ENCODE data around the gene CCL8.

Gene CCL8

DNA sequence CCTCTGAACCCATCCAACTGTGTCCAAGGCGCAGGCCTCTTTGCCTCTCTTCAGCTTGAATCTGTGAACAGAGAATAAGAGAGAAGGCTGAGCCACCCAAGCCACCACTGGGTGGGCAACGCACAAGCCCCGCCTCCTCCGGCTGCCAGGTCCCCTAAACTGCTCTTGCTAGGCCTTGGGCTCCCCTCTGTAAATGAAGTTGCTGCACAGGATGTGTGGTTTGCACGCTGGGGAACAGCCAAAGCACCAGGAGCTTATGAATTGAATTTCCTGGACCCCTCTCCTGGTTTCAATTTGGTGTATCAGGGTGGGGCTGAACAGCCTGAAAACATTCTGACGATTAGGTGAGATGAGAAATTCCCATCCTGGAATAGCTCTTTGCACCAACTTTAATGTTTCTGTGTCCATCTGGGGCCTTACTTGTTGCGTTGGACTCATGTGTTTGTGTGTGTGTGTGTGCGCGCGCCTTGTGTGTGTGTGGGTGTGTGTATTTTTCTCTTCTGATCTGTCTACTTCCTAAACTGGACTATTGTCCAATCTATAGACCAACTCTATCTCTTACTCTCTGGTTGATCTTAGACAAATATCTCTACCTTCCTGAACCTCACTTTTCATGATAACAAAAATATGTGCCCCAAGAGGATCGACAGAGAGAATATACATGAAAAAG is 41.5 kb downstream of the CCL8 start:
- TF ChIP-seq, protein P1, sequence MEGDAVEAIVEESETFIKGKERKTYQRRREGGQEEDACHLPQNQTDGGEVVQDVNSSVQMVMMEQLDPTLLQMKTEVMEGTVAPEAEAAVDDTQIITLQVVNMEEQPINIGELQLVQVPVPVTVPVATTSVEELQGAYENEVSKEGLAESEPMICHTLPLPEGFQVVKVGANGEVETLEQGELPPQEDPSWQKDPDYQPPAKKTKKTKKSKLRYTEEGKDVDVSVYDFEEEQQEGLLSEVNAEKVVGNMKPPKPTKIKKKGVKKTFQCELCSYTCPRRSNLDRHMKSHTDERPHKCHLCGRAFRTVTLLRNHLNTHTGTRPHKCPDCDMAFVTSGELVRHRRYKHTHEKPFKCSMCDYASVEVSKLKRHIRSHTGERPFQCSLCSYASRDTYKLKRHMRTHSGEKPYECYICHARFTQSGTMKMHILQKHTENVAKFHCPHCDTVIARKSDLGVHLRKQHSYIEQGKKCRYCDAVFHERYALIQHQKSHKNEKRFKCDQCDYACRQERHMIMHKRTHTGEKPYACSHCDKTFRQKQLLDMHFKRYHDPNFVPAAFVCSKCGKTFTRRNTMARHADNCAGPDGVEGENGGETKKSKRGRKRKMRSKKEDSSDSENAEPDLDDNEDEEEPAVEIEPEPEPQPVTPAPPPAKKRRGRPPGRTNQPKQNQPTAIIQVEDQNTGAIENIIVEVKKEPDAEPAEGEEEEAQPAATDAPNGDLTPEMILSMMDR (conservative IDR thresholded peaks at IDR 0.05; ENCODE audit: low read length), result no peak
- no peak for TF ChIP-seq EZH2phosphoT487 (IDR thresholded peaks at IDR 0.05; ENCODE audit: borderline replicate concordance)
- Histone ChIP-seq H3K4me2 (ENCODE audit: low read depth, low read length, poor library complexity, severe bottlenecking) (peak overlapping the region; percentile 50), H3K79me2 (ENCODE audit: insufficient read depth, low read length) (no peaks in the 10 kb centered on the region), H3K27me3 (ENCODE audit: insufficient read depth, low read length, poor library complexity, severe bottlenecking) (no peaks in the 10 kb centered on the region), H3K9me2 (replicated peaks; ENCODE audit: low read depth, low read length) (no peaks in the 10 kb centered on the region), H2AFZ (ENCODE audit: low read length) (peak overlapping the region; percentile 11; the same call in 1 of the 2 replicates), H3K36me3 (ENCODE audit: insufficient read depth, low read length) (no peaks in the 10 kb centered on the region), H3F3A (ENCODE audit: low read depth) (peaks cover 10% of the 10 kb centered on the region), H3K9me3 (ENCODE audit: insufficient read depth, low read depth, low read length) (no peaks in the 10 kb centered on the region), H3K9ac (ENCODE audit: low read depth, low read length, poor library complexity, severe bottlenecking) (peak overlapping the region; percentile 61), H3K4me3 (ENCODE audit: low read length, poor library complexity, severe bottlenecking) (peak overlapping the region; percentile 34), H3K4me1 (ENCODE audit: insufficient read depth, low read length, poor library complexity, severe bottlenecking) (peaks cover 58% of the 10 kb centered on the region), H4K20me1 (ENCODE audit: insufficient read depth, low read length, poor library complexity, severe bottlenecking) (no peaks in the 10 kb centered on the region)

DNA sequence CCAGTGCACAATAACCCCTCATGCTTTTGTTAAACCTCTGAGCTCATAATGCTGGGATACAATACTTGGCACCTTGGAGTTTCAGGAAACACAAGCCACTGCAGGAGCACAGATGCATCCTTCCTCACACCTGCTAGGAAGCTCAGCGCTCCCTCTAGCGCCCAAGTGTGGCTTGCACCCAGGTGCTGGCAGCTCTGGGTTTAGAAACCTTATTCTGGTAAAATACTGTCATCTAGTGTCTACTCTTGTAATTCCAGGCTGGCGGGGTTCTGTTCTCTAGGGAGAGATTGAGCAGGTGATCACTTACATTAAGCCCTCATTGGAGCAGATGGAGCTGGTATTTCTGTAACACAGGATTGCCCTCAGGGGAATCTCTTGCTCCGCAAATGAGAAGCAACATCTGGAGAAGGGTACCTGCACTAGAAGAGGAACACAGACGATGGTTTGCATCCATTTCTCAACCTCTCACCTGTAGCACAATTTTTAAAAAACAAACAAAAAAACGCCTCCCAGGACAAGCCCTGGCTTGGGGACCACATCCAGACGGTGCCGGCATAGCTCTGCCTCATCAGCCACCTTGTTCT is 42.3 kb downstream of the CCL8 start:
- H4K20me1 ChIP-seq (ENCODE audit: insufficient read depth, low read length, poor library complexity, severe bottlenecking), result no peaks in the 10 kb centered on the region
- no peak for TF ChIP-seq EZH2phosphoT487 (IDR thresholded peaks at IDR 0.05; ENCODE audit: borderline replicate concordance)
- TF ChIP-seq, protein P1 (conservative IDR thresholded peaks at IDR 0.05; ENCODE audit: low read length), result peak; percentile 100
- H3K27me3 ChIP-seq (ENCODE audit: insufficient read depth, low read length, poor library complexity, severe bottlenecking), result no peaks in the 10 kb centered on the region
- H3K79me2 ChIP-seq (ENCODE audit: insufficient read depth, low read length), result no peaks in the 10 kb centered on the region
- peaks cover 66% of the 10 kb centered on the region for H3K4me1 ChIP-seq (ENCODE audit: insufficient read depth, low read length, poor library complexity, severe bottlenecking)
- no peak overlapping the region for H3K4me3 ChIP-seq (ENCODE audit: low read length, poor library complexity, severe bottlenecking)
- H3F3A ChIP-seq (ENCODE audit: low read depth), result peaks cover 11% of the 10 kb centered on the region
- H3K4me2 ChIP-seq (ENCODE audit: low read depth, low read length, poor library complexity, severe bottlenecking), result peak overlapping the region; percentile 50
- no peaks in the 10 kb centered on the region for H3K36me3 ChIP-seq (ENCODE audit: insufficient read depth, low read length)
- no peaks in the 10 kb centered on the region for H3K9me2 ChIP-seq (replicated peaks; ENCODE audit: low read depth, low read length)
- H3K9me3 ChIP-seq (ENCODE audit: insufficient read depth, low read depth, low read length), result no peaks in the 10 kb centered on the region
- peak overlapping the region; percentile 46 for H3K9ac ChIP-seq (ENCODE audit: low read depth, low read length, poor library complexity, severe bottlenecking)
- H2AFZ ChIP-seq (ENCODE audit: low read length), result peak overlapping the region; percentile 28; the same call in 1 of the 2 replicates

DNA sequence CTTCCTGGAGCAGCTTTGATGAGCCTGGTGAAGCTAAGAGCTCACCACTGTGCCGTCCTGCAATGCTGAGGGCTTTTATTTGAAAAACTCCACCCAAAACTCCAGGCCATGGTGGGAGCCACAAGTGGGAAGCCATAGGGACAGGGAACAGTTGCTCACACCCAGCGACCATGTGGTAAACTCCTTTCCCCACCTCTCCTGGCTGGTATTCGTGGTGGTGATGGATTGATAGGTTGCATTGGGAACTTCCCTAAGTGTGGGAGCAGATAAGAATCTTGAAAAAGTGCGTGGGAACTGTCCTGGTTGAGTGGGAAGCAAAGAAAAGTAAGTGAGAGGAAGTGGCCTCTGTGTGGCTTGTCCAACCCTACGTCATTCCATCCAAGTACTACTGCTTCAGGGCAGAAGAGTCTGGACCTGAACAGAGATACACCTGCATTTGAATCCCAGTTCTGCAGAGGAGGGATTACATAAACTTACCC is 44.0 kb downstream of the CCL8 start, which contains the start of gene CCL1:
TSS of gene CCL1 (minus strand) at position 51 of the 479 bp plus-strand sequence. CDS start 72 bp downstream, outside the sequence.
- no peaks in the 10 kb centered on the region for H3K9me2 ChIP-seq (replicated peaks; ENCODE audit: low read depth, low read length)
- no peaks in the 10 kb centered on the region for H3K79me2 ChIP-seq (ENCODE audit: insufficient read depth, low read length)
- no peaks in the 10 kb centered on the region for H4K20me1 ChIP-seq (ENCODE audit: insufficient read depth, low read length, poor library complexity, severe bottlenecking)
- H3K4me2 ChIP-seq (ENCODE audit: low read depth, low read length, poor library complexity, severe bottlenecking), result no peak within 1 kb of the TSS
- no peak within 1 kb of the TSS for H3K4me3 ChIP-seq (ENCODE audit: low read length, poor library complexity, severe bottlenecking)
- TF ChIP-seq, protein P1 (conservative IDR thresholded peaks at IDR 0.05; ENCODE audit: low read length), result no peak
- TF ChIP-seq EZH2phosphoT487 (IDR thresholded peaks at IDR 0.05; ENCODE audit: borderline replicate concordance), result no peak
- H3K27me3 ChIP-seq (ENCODE audit: insufficient read depth, low read length, poor library complexity, severe bottlenecking), result no peaks in the 10 kb centered on the region
- H3K9ac ChIP-seq (ENCODE audit: low read depth, low read length, poor library complexity, severe bottlenecking), result peak within 1 kb of the TSS; percentile 81
- H3F3A ChIP-seq (ENCODE audit: low read depth), result peaks cover 11% of the 10 kb centered on the region
- H2AFZ ChIP-seq (ENCODE audit: low read length), result peak within 1 kb of the TSS; percentile 30; the same call in 1 of the 2 replicates
- H3K36me3 ChIP-seq (ENCODE audit: insufficient read depth, low read length), result no peaks in the 10 kb centered on the region
- H3K4me1 ChIP-seq (ENCODE audit: insufficient read depth, low read length, poor library complexity, severe bottlenecking), result peaks cover 83% of the 10 kb centered on the region
- no peaks in the 10 kb centered on the region for H3K9me3 ChIP-seq (ENCODE audit: insufficient read depth, low read depth, low read length)

All from Loucy (cell line).